HepG2 (cell line): ENCODE results near the gene TEDC2. TPM values are rescaled to one million over a fixed set of nuclear protein-coding genes. Genes with fewer than 3 reads are reported as not detected.
A peak's percentile ranks its signal among the peaks of the same experiment; 100 is the strongest.

Experiments
- ATAC-seq: fragments of 200-7000 bp; cut with Tn5 transposase; 3 replicates; pipeline ENCODE4 v1.9.1; 2020; ENCODE audit warnings: mild to moderate bottlenecking, moderate library complexity
- BruUV-seq: library from RNA; stranded (reverse); fragments of 400-500 nt; replicated peaks from 2 replicates; lab custom pipeline; 2021; lab: Mats Ljungman, UMichigan
- CTCF ChIA-PET: fragments of 300-600 bp; formaldehyde crosslinking; extraction: SDS; loops from one replicate; lab custom pipeline; 2021; ENCODE audit warnings: low total read pairs, inconsistent platforms, low intra/inter-chr PET ratio; lab: Yijun Ruan, JAX
- POLR2A ChIA-PET: fragments of 350-600 bp; sonication (Branson Sonifier 250); formaldehyde crosslinking; loops from one replicate; lab custom pipeline; 2020; ENCODE audit warnings: antibody characterized with exemption, inconsistent platforms; lab: Yijun Ruan, JAX
- DNase-seq: peaks from one replicate; pipeline ENCODE4 v3.0.0-alpha.2; 2015; ENCODE audit warnings: low spot score
- FAIRE-seq: peaks from 3 replicates; lab custom pipeline; 2011; peaks lifted over from hg19 to GRCh38; lab: Jason Lieb, UNC
- H2AFZ ChIP-seq: one replicate; pipeline ENCODE4 v1.6.1; 2011; ENCODE audit warnings: low read length, inconsistent platforms
- H3K27ac ChIP-seq: fragments of 300-600 bp; 3 replicates; pipeline ENCODE4 v1.8.0; 2011; ENCODE audit warnings: mixed run types, mild to moderate bottlenecking, mixed read lengths, low read length, inconsistent platforms; ENCODE audit not compliant: insufficient read depth; ENCODE audit errors: extremely low read length
- H3K27me3 ChIP-seq, 2 experiments: fragments of 200-600 bp in 1 of 2; 2 replicates in 1 of 2; 3 replicates in 1 of 2; pipeline versions ENCODE4 v1.6.0 to v1.8.0; 2011; ENCODE audit warnings: low read length in 2 of 2, mild to moderate bottlenecking in 2 of 2, moderate library complexity in 2 of 2, inconsistent platforms in 1 of 2; ENCODE audit not compliant: insufficient read depth in 2 of 2, control insufficient read depth in 1 of 2
- H3K36me3 ChIP-seq, 2 experiments: fragments of 200-600 bp in 1 of 2; replicated peaks in 1 of 2; 2 replicates in 1 of 2; 3 replicates in 1 of 2; pipeline versions ENCODE4 v1.5.1 to v1.8.0; 2011; ENCODE audit warnings: low read length in 2 of 2, inconsistent platforms in 1 of 2; ENCODE audit not compliant: insufficient read depth in 2 of 2, control insufficient read depth in 1 of 2
- H3K4me1 ChIP-seq: 2 replicates; pipeline ENCODE4 v1.5.1; 2012; ENCODE audit warnings: low read length, inconsistent platforms; ENCODE audit not compliant: insufficient read depth
- H3K4me2 ChIP-seq: 2 replicates; pipeline ENCODE4 v1.6.0; 2011; ENCODE audit warnings: low read depth, low read length, inconsistent platforms
- H3K4me3 ChIP-seq, 3 experiments: fragments of 200-600 bp in 1 of 3; sonication (generic), shearing (Covaris generic) in 1 of 3; replicated peaks in 1 of 3; 2 replicates each; pipeline ENCODE4 v1.5.1; 2011 to 2016; ENCODE audit warnings: low read length in 3 of 3, inconsistent platforms in 2 of 3, low read depth in 2 of 3, mild to moderate bottlenecking in 2 of 3, control low read depth in 1 of 3, mixed read lengths in 1 of 3; ENCODE audit not compliant: insufficient read depth in 1 of 3
- H3K79me2 ChIP-seq: one replicate; pipeline ENCODE4 v1.6.1; 2011; ENCODE audit warnings: low read length, inconsistent platforms; ENCODE audit not compliant: insufficient read depth
- H3K9ac ChIP-seq: 2 replicates; pipeline ENCODE4 v1.6.0; 2011; ENCODE audit warnings: mild to moderate bottlenecking, low read depth, low read length, inconsistent platforms; ENCODE audit not compliant: insufficient read depth
- H3K9me3 ChIP-seq: 2 replicates; pipeline ENCODE4 v1.5.1; 2012; ENCODE audit warnings: mild to moderate bottlenecking, low read length
- H4K20me1 ChIP-seq: 2 replicates; pipeline ENCODE4 v1.6.0; 2011; ENCODE audit warnings: inconsistent platforms, mild to moderate bottlenecking, low read length, moderate library complexity; ENCODE audit not compliant: insufficient read depth
- AGO2 ChIP-seq: fragments of 200-400 bp; formaldehyde crosslinking; optimal IDR thresholded peaks from 2 replicates; pipeline ENCODE3; 2017; ENCODE audit warnings: mild to moderate bottlenecking, low read depth, low read length, moderate library complexity
- RBM22 ChIP-seq: fragments of 200-400 bp; formaldehyde crosslinking; optimal IDR thresholded peaks from 2 replicates; pipeline ENCODE3; 2017; ENCODE audit warnings: mild to moderate bottlenecking, low read length, moderate library complexity
- SMYD3 ChIP-seq: sonication (generic); formaldehyde crosslinking; IDR thresholded peaks from 2 replicates; pipeline ENCODE4 v1.8.1; 2023; ENCODE audit warnings: mild to moderate bottlenecking, missing genetic modification reagents
- ZEB1 ChIP-seq: IDR thresholded peaks from 2 replicates; pipeline ENCODE4 v1.6.1; 2012; ENCODE audit warnings: mild to moderate bottlenecking, low read depth, inconsistent platforms; ENCODE audit not compliant: insufficient replicate concordance
- ZNF484 ChIP-seq: sonication (generic); formaldehyde crosslinking; IDR thresholded peaks from 2 replicates; pipeline ENCODE4 v1.5.1; 2020; ENCODE audit warnings: mild to moderate bottlenecking, low read depth, missing genetic modification reagents, borderline replicate concordance
- whole genome bisulfite sequencing: methylation state at CpG from one replicate; pipeline ENCODE4 v1.1.6; 2017; ENCODE audit warnings: low lambda C conversion rate; 5-methylcytosine and 5-hydroxymethylcytosine counted together
- in situ Hi-C: cut with HindIII; loops from 2 replicates; pipeline ENCODE4 v1.10.0; 2017; ENCODE audit warnings: low pct_unique_long_range_greater_than_20kb; ENCODE audit not compliant: extremely low pct_ligation_motif_present
- intact Hi-C: fragments of 100-400 bp; cut with micrococcal nuclease; formaldehyde crosslinking; loops from one replicate; pipeline ENCODE4 v1.10.0; 2022; ENCODE audit not compliant: unreplicated experiment
- polyA plus RNA-seq, 8 experiments: library from polyadenylated mRNA; depleted of rRNA in 3 of 8; stranded (reverse) in 7 of 8; unstranded in 1 of 8; fragments of >200 nt; fragmentation: Illumina TruSeq in 4 of 8; extraction: Trizol in 4 of 8; gene quantifications; 2 replicates each; pipeline versions ENCODE4 v1.2.1 to v1.2.3, GENCODE V29; 2011 to 2016; ENCODE audit warnings: low read depth in 4 of 8, missing spikeins in 1 of 8, mixed read lengths in 1 of 8; ENCODE audit not compliant: insufficient read depth in 1 of 8
- total RNA-seq, 5 experiments: library from RNA; depleted of rRNA; stranded (reverse); fragments of >200 nt; fragmentation: Illumina TruSeq; extraction: Trizol; gene quantifications; 2 replicates each; pipeline ENCODE4 v1.2.3, GENCODE V29; 2016; ENCODE audit warnings: low read depth in 1 of 5
- TF ChIP-seq, protein P1 (sequence below): sonication (generic); formaldehyde crosslinking; IDR thresholded peaks from 2 replicates; pipeline ENCODE4 v1.8.1; 2023; ENCODE audit warnings: mild to moderate bottlenecking, missing genetic modification reagents
- TF ChIP-seq, protein P2 (sequence below): sonication (generic); formaldehyde crosslinking; conservative IDR thresholded peaks from 2 replicates; pipeline ENCODE4 v1.8.0; 2022; ENCODE audit warnings: mild to moderate bottlenecking, moderate library complexity, missing genetic modification reagents

The TEDC2 gene
- total and polyA plus RNA-seq, 2 of the 13 experiments (the other 11 are each of a cell fraction or from before 2014, with no cell fraction given): 6.2 to 24.4 TPM

DNA sequence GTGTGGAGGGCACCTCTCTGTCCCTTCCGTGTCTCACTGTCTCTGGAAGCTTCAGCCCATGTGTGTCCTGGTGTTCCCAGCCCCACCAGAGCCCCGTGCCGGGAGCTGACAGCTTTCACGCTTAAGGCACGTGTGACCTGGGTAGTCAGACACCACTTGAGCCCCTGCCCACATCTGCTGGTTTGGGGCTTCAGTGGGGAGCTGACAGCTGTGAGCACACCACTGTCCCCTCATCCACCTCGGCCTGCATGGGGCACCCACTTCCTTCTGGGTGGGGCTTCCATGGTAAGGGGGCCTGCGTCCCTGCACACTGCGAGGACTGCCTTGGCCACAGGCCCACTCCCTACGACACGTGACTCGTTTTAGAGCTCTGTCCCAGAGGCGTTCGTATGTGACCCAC is 2.6 kb upstream of the TEDC2 start:
- TF ChIP-seq ZNF484 (CRISPR knock-in tag) (no peak), ZEB1 (no peak), RBM22 (peak; percentile 37), AGO2 (peak; percentile 20), SMYD3 (CRISPR knock-in tag) (no peak)
- TF ChIP-seq, protein P1, sequence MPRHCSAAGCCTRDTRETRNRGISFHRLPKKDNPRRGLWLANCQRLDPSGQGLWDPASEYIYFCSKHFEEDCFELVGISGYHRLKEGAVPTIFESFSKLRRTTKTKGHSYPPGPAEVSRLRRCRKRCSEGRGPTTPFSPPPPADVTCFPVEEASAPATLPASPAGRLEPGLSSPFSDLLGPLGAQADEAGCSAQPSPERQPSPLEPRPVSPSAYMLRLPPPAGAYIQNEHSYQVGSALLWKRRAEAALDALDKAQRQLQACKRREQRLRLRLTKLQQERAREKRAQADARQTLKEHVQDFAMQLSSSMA: no peak
- TF ChIP-seq, protein P2, sequence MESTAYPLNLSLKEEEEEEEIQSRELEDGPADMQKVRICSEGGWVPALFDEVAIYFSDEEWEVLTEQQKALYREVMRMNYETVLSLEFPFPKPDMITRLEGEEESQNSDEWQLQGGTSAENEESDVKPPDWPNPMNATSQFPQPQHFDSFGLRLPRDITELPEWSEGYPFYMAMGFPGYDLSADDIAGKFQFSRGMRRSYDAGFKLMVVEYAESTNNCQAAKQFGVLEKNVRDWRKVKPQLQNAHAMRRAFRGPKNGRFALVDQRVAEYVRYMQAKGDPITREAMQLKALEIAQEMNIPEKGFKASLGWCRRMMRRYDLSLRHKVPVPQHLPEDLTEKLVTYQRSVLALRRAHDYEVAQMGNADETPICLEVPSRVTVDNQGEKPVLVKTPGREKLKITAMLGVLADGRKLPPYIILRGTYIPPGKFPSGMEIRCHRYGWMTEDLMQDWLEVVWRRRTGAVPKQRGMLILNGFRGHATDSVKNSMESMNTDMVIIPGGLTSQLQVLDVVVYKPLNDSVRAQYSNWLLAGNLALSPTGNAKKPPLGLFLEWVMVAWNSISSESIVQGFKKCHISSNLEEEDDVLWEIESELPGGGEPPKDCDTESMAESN (CRISPR knock-in tag): no peak
- CTCF ChIA-PET: no interaction called here

More for the DNA sequence above, 2.6 kb upstream of the TEDC2 start:
- ATAC-seq: no peak
- no peaks in the 10 kb centered on the region for H3K79me2 ChIP-seq
- in situ Hi-C loops (no loop called here), intact Hi-C loops (no loop called here)
- H4K20me1 ChIP-seq: no peaks in the 10 kb centered on the region
- peaks cover 26 to 40% of the 10 kb centered on the region in 2 experiments; a peak in 4 of 5 replicates for H3K36me3 ChIP-seq
- POLR2A ChIA-PET: no interaction called here
- H3K4me1 ChIP-seq: peaks cover 24% of the 10 kb centered on the region
- FAIRE-seq: no peak
- H2AFZ ChIP-seq: no peak overlapping the region
- no TSS peak for BruUV-seq
- no peak overlapping the region for H3K4me3 ChIP-seq
- H3K27ac ChIP-seq: no peak overlapping the region
- H3K9me3 ChIP-seq: no peaks in the 10 kb centered on the region
- H3K27me3 ChIP-seq: no peaks in the 10 kb centered on the region
- H3K4me2 ChIP-seq: no peak overlapping the region
- no peak for DNase-seq
- no peak overlapping the region for H3K9ac ChIP-seq
- 98% methylated on average over 8 of the region's 13 CpGs for WGBS
